ENCODE data around the gene DYRK3.
"Not testable (repeated sequence)": the region's sequence is repeated elsewhere in the genome, so short reads cannot be mapped to it uniquely, and the experiment has no call there.

Gene DYRK3

DNA sequence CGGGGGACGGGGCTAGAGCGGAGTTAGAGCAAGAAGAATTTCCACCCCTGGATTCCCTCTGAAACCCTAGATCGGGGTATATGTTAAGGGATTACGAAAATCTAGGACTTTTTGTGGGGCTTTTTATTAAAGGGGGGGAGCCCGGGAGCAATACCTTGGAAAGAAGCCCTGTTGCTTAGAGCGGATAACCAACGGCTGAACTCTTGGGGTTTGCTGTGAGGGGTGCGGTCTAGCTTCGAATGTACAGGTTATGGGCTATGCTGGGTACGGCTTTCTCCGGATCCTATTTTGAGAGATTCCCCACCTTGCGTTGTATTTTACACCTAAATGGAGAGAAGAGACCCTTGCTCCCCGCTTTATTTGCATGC lies 626 bp downstream of the DYRK3 start:
- peak overlapping the region; percentile 53 for H3K27ac ChIP-seq (ENCODE audit: low read depth, low read length)
- peaks cover 39% of the 10 kb centered on the region for H3K4me1 ChIP-seq (ENCODE audit: control insufficient read depth, low read length)
- peaks cover 32% of the 10 kb centered on the region for H3K79me2 ChIP-seq (ENCODE audit: control insufficient read depth, low read length)
- H3K4me2 ChIP-seq (ENCODE audit: low read length), result peak overlapping the region; percentile 71
- no peaks in the 10 kb centered on the region for H3K9me3 ChIP-seq (ENCODE audit: control insufficient read depth, insufficient read depth, low read length)
- peaks cover 2% of the 10 kb centered on the region; the same call in 1 of the 2 replicates for H3K27me3 ChIP-seq (ENCODE audit: control insufficient read depth, low read length)
- H3K4me3 ChIP-seq (ENCODE audit: low read length), result peak overlapping the region; percentile 87
- peaks cover 26% of the 10 kb centered on the region for H3K36me3 ChIP-seq (ENCODE audit: control insufficient read depth, low read length)
- TF ChIP-seq, protein P1, sequence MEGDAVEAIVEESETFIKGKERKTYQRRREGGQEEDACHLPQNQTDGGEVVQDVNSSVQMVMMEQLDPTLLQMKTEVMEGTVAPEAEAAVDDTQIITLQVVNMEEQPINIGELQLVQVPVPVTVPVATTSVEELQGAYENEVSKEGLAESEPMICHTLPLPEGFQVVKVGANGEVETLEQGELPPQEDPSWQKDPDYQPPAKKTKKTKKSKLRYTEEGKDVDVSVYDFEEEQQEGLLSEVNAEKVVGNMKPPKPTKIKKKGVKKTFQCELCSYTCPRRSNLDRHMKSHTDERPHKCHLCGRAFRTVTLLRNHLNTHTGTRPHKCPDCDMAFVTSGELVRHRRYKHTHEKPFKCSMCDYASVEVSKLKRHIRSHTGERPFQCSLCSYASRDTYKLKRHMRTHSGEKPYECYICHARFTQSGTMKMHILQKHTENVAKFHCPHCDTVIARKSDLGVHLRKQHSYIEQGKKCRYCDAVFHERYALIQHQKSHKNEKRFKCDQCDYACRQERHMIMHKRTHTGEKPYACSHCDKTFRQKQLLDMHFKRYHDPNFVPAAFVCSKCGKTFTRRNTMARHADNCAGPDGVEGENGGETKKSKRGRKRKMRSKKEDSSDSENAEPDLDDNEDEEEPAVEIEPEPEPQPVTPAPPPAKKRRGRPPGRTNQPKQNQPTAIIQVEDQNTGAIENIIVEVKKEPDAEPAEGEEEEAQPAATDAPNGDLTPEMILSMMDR (IDR thresholded peaks at IDR 0.05; ENCODE audit: low read depth, low read length, poor library complexity, severe bottlenecking), result no peak
- no peaks in the 10 kb centered on the region for H4K20me1 ChIP-seq (ENCODE audit: control insufficient read depth, insufficient read depth, low read depth, low read length)
- no peaks in the 10 kb centered on the region for H3K9me2 ChIP-seq (replicated peaks; ENCODE audit: control insufficient read depth, low read length)
- peaks cover 11% of the 10 kb centered on the region for H3F3A ChIP-seq (ENCODE audit: control insufficient read depth, insufficient read depth)

DNA sequence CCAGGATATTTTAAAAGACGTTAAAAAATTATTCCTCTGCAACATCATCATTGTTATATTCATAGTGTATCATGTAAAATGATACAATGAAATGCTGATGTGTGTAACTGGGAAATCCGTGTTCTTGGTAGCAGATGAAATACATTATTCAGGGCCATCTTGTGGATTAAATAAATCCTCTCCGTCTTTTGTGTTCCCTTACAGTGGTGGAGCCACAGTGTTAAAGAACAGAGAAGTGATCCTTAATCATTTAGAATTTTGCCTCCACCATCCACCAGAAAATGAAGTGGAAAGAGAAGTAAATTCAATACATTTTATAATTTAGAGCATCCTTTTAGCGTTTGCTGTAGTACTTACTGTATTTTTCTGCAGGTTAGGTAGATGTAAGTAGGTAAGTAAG lies 1.3 kb downstream of the DYRK3 start:
- Histone ChIP-seq H3F3A (ENCODE audit: control insufficient read depth, insufficient read depth) (peaks cover 11% of the 10 kb centered on the region), H3K4me1 (ENCODE audit: control insufficient read depth, low read length) (peaks cover 33% of the 10 kb centered on the region), H3K27me3 (ENCODE audit: control insufficient read depth, low read length) (peaks cover 2% of the 10 kb centered on the region; the same call in 1 of the 2 replicates), H3K27ac (ENCODE audit: low read depth, low read length) (peak overlapping the region; percentile 53), H3K9me3 (ENCODE audit: control insufficient read depth, insufficient read depth, low read length) (no peaks in the 10 kb centered on the region), H3K4me2 (ENCODE audit: low read length) (peak overlapping the region; percentile 71), H4K20me1 (ENCODE audit: control insufficient read depth, insufficient read depth, low read depth, low read length) (no peaks in the 10 kb centered on the region), H3K9me2 (replicated peaks; ENCODE audit: control insufficient read depth, low read length) (no peaks in the 10 kb centered on the region), H3K36me3 (ENCODE audit: control insufficient read depth, low read length) (peaks cover 31% of the 10 kb centered on the region), H3K4me3 (ENCODE audit: low read length) (peak overlapping the region; percentile 87), H3K79me2 (ENCODE audit: control insufficient read depth, low read length) (peaks cover 32% of the 10 kb centered on the region)
- TF ChIP-seq, protein P1 (IDR thresholded peaks at IDR 0.05; ENCODE audit: low read depth, low read length, poor library complexity, severe bottlenecking), result no peak
- no peak for TF ChIP-seq EZH2phosphoT487 (IDR thresholded peaks at IDR 0.05; ENCODE audit: borderline replicate concordance, low read length)

DNA sequence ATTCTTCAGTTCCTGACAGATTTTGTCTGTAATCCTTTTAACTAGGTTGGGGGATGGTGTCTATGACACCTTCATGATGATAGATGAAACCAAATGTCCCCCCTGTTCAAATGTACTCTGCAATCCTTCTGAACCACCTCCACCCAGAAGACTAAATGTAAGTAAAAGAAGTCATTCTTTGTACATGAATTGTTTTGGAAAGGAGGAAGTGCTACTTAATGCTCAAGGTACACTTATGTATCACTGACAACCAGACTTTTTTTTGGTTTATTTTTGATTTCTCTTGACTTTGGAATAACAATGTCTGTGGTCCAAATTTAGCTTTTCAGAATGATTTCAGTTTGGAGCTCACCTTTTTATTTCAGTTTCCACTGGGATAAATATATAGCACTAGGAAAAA lies 2.3 kb downstream of the DYRK3 start:
- Histone ChIP-seq H3K79me2 (ENCODE audit: control insufficient read depth, low read length) (peaks cover 32% of the 10 kb centered on the region), H3K9me3 (ENCODE audit: control insufficient read depth, insufficient read depth, low read length) (no peaks in the 10 kb centered on the region), H3K4me1 (ENCODE audit: control insufficient read depth, low read length) (peaks cover 33% of the 10 kb centered on the region), H3K9me2 (replicated peaks; ENCODE audit: control insufficient read depth, low read length) (no peaks in the 10 kb centered on the region), H4K20me1 (ENCODE audit: control insufficient read depth, insufficient read depth, low read depth, low read length) (no peaks in the 10 kb centered on the region), H3K4me2 (ENCODE audit: low read length) (peak overlapping the region; percentile 71), H3F3A (ENCODE audit: control insufficient read depth, insufficient read depth) (peaks cover 11% of the 10 kb centered on the region), H3K36me3 (ENCODE audit: control insufficient read depth, low read length) (peaks cover 31% of the 10 kb centered on the region), H3K27me3 (ENCODE audit: control insufficient read depth, low read length) (peaks cover under 1% of the 10 kb centered on the region; the same call in 1 of the 2 replicates), H3K27ac (ENCODE audit: low read depth, low read length) (peak overlapping the region; percentile 53), H3K4me3 (ENCODE audit: low read length) (peak overlapping the region; percentile 87)
- TF ChIP-seq EZH2phosphoT487 (IDR thresholded peaks at IDR 0.05; ENCODE audit: borderline replicate concordance, low read length), result no peak
- TF ChIP-seq, protein P1 (IDR thresholded peaks at IDR 0.05; ENCODE audit: low read depth, low read length, poor library complexity, severe bottlenecking), result no peak

DNA sequence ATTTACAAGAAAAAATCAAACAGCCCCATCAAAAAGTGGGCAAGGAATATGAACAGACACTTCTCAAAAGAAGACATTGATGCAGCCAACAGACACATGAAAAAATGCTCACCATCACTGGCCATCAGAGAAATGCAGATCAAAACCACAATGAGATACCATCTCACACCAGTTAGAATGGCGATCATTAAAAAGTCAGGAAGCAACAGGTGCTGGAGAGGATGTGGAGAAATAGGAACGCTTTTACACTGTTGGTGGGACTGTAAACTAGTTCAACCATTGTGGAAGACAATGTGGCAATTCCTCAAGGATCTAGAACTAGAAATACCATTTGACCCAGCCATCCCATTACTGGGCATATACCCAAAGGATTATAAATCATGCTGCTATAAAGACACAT lies 6.7 kb downstream of the DYRK3 start:
- not testable (repeated sequence) for H4K20me1 ChIP-seq (ENCODE audit: control insufficient read depth, insufficient read depth, low read depth, low read length); H3K4me2 ChIP-seq (ENCODE audit: low read length); H3K9me3 ChIP-seq (ENCODE audit: control insufficient read depth, insufficient read depth, low read length); H3K4me3 ChIP-seq (ENCODE audit: low read length); H3F3A ChIP-seq (ENCODE audit: control insufficient read depth, insufficient read depth); H3K27me3 ChIP-seq (ENCODE audit: control insufficient read depth, low read length); H3K27ac ChIP-seq (ENCODE audit: low read depth, low read length); H3K9me2 ChIP-seq (replicated peaks; ENCODE audit: control insufficient read depth, low read length)
- peaks cover 15% of the 10 kb centered on the region for H3K79me2 ChIP-seq (ENCODE audit: control insufficient read depth, low read length)
- peaks cover 48% of the 10 kb centered on the region for H3K36me3 ChIP-seq (ENCODE audit: control insufficient read depth, low read length)
- peaks cover 15% of the 10 kb centered on the region for H3K4me1 ChIP-seq (ENCODE audit: control insufficient read depth, low read length)
